Right atrium auricular region (tissue), 2 donors: ENCODE results near the gene NCBP3. TPM values are rescaled to one million over a fixed set of nuclear protein-coding genes. Genes with fewer than 3 reads are reported as not detected.
"Not testable (repeated sequence)": the region's sequence is repeated elsewhere in the genome, so short reads cannot be mapped to it uniquely, and the experiment has no call there.

Experiments
- DNase-seq: peaks from one replicate; pipeline ENCODE4 v3.0.0-alpha.2; 2019; ENCODE audit warnings: low spot score
- H3K27ac ChIP-seq, 2 donors: fragments of 200-600 bp; sonication (generic); 1 replicate in 1 of 2; 2 replicates in 1 of 2; pipeline ENCODE4 v1.5.1; 2016 to 2019
- H3K27me3 ChIP-seq, 2 donors: fragments of 200-600 bp; sonication (generic); one replicate each; pipeline versions ENCODE4 v1.5.1 to v1.6.0; 2017 to 2019
- H3K36me3 ChIP-seq: fragments of 200-600 bp; sonication (generic); one replicate; pipeline ENCODE4 v1.5.1; 2016
- H3K4me1 ChIP-seq, 2 donors: fragments of 200-600 bp; sonication (generic); one replicate each; pipeline versions ENCODE4 v1.5.1 to v1.6.0; 2017 to 2019
- H3K4me3 ChIP-seq, 2 donors: fragments of 200-600 bp; sonication (generic); 1 replicate in 1 of 2; 2 replicates in 1 of 2; pipeline ENCODE4 v1.5.1; 2017 to 2019; ENCODE audit warnings: mild to moderate bottlenecking in 1 of 2, moderate library complexity in 1 of 2
- H3K9me3 ChIP-seq, 2 donors: fragments of 200-600 bp; sonication (generic); one replicate each; pipeline ENCODE4 v1.5.1; 2019
- CTCF ChIP-seq, 2 donors: fragments of 200-600 bp; sonication (generic); IDR thresholded peaks; one replicate each; pipeline ENCODE4 v1.5.1; 2019; ENCODE audit warnings: antibody characterized with exemption in 2 of 2
- total RNA-seq, 2 donors: library from RNA; depleted of rRNA; stranded (reverse); fragments of >200 nt; gene quantifications; one replicate each; pipeline ENCODE4 v1.1.0, GENCODE V29; 2016

NCBP3 gene
- total RNA-seq, 2 donors from 2014 or later: 15.2 to 21.4 TPM

DNA sequence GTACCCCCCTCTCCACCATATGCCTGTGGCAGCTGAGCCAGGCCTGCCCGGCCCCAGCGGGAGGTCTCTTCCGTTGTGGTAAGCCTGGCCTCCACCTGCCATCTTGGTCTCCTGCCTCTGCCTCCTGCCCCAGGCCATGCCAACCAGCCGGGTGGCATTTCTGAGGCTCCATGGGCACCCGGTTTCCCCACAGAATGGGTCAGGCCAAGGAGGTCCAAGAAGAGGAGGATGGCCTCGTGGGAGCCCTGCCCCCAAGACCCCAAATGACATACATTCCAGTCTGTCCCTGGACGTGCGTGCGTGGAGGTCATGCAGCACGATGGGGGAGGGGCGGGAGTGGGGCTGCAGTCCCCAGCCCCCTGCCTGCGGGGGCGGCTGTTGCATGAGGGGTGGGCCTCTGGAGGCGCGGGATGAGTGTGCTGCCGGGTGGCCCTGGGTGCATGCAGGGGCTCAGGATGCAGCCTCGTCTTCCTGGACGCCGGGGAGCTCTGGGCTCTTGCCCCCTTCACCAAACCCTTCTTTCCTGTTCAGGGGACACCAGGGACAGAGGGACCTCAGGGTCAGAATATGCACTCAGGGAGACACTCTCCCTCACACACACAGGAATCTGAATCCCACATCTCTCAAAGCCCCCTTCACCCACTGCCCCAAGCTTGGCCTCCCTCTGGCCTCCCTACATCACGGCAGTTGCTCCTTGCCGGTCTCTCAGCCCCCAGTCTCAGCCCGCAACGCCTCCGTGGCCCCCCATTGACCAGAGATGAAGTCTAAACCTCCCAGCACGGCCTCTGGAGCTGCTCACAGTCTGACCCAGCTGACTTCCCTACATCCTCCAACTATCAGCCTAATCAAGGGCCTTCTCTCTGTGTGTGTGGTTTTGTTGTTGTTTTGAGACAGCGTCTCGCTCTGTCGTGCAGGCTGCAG lies 16.0 kb upstream of the NCBP3 start:
- Histone ChIP-seq H3K27ac (no peak overlapping the region), H3K4me3 (no peak overlapping the region), H3K9me3 (no peaks in the 10 kb centered on the region), H3K36me3 (peaks cover 9% of the 10 kb centered on the region), H3K4me1 (peaks cover 0 to 12% of the 10 kb centered on the region in 2 donors), H3K27me3 (no peaks in the 10 kb centered on the region)
- no peak for DNase-seq
- TF ChIP-seq CTCF (IDR thresholded peaks at IDR 0.05): no peak

DNA sequence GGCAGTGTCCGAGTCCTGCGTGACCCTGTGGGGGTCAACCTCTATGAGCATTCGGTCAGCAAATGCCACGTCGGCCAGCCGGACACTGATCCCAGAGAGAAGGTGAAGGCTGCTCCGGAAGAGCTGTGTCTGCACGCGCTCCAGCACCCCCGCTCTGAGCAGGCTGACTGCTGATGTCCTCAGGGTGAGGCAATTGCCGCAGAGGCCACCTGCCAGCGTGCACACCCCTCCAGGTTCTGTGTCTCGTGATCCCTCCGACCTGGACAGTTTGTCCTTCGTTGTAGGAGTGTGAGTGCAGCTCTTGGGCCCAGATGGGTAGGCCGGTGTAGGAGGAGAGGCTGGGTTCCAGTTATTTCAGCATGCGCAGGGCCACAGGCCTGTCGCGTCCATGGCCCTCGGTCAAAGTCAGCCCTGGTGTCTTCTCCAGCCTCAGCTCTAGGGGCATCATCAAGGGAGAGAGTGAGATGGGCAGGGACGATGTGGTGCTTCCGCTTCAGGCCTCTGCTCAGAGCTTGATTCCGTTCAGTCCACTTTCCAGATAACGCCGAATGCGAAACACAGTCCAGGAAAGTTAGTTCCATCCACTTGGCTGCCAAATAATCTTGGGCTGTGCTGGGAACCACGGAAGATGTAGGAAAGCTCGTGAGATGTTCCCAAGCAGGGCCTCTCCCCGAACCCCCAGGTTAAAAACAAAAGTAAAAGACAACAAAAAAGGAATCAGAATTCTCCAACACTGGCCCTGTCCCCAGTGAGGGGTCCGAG lies 15.1 kb upstream of the NCBP3 start:
- DNase-seq: no peak
- no peaks in the 10 kb centered on the region for H3K9me3 ChIP-seq
- H3K27ac ChIP-seq: no peak overlapping the region
- H3K4me3 ChIP-seq: no peak overlapping the region
- peaks cover 9% of the 10 kb centered on the region for H3K36me3 ChIP-seq
- TF ChIP-seq CTCF (IDR thresholded peaks at IDR 0.05): no peak
- H3K4me1 ChIP-seq: peaks cover 0 to 12% of the 10 kb centered on the region in 2 donors
- no peaks in the 10 kb centered on the region for H3K27me3 ChIP-seq

- Histone ChIP-seq H3K27me3 (no peaks in the 10 kb centered on the region), H3K9me3 (no peaks in the 10 kb centered on the region), H3K27ac (no peak overlapping the region), H3K4me1 (peaks cover 0 to 4% of the 10 kb centered on the region in 2 donors), H3K4me3 (no peak overlapping the region), H3K36me3 (peaks cover 9% of the 10 kb centered on the region)
- DNase-seq: no peak
- TF ChIP-seq CTCF (IDR thresholded peaks at IDR 0.05): no peak
These were observed 13.9 kb upstream of the NCBP3 start for GRCh38 chr17:3859940-3860339.

DNA sequence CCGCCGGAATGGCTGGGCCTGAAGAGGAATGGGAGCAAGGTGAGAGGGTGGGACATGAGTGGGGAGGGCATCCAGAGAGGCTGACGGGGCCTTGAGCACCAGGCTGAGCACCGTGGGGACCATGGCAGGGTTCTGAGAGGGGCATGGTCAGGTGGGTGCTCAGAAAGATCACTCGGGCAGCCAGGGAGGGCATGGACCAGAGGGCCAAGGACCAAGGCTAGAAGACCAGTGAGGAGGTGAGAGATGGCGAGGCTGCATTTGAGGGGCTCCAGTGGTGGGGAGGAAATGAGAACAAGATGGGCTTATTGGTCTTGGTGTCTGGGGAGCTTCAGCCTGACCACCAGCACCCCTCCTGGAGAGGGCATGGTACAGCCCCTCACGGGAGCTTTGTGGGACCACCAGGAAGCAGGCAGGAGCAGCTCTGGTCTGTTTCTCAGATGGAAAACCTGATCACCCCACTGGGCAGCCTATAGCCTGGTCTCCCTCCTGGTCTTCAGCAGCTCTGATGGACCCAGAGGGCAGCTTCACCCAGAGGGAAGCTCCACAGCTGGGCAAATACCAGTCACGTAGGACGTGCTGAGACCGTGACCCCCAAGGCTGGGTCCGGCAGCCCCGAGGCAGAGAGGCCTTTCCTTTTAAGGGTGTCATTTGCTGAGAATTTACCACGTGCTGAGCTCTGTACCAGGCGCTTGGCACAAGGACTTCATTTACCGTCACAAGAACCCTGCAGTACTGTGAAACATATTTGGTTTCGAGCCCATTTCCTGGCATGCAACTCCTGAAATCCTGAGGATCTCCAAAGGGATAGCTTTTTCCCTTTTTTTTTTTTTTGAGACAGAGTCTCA lies 11.4 kb upstream of the NCBP3 start:
- H3K4me3 ChIP-seq: no peak overlapping the region
- no peaks in the 10 kb centered on the region for H3K9me3 ChIP-seq
- H3K27me3 ChIP-seq: no peaks in the 10 kb centered on the region
- H3K27ac ChIP-seq: no peak overlapping the region
- DNase-seq: no peak
- H3K36me3 ChIP-seq: peaks cover 9% of the 10 kb centered on the region
- H3K4me1 ChIP-seq: no peaks in the 10 kb centered on the region
- TF ChIP-seq CTCF (IDR thresholded peaks at IDR 0.05): no peak

DNA sequence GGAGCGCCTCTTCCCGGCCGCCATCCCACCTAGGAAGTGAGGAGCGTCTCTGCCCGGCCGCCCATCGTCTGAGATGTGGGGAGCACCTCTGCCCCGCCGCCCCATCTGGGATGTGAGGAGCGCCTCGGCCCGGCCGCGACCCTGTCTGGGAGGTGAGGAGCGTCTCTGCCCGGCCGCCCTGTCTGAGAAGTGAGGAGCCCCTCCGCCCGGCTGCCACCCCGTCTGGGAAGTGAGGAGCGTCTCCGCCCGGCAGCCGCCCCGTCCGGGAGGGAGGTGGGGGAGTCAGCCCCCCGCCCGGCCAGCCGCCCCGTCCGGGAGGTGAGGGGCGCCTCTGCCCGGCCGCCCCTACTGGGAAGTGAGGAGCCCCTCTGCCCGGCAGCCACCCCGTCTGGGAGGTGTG lies 8.2 kb upstream of the NCBP3 start:
- not testable (repeated sequence) for H3K27ac ChIP-seq, H3K4me3 ChIP-seq, H3K4me1 ChIP-seq, H3K36me3 ChIP-seq, DNase-seq, H3K9me3 ChIP-seq, H3K27me3 ChIP-seq
